GM12873 (cell line): Measurements from ENCODE around the gene PGM1.
A peak's percentile ranks its signal among the peaks of the same experiment; 100 is the strongest.

Experiments
- CTCF ChIP-seq: IDR thresholded peaks from 2 replicates; pipeline ENCODE4 v1.5.1; 2012; ENCODE audit warnings: low read depth, mild to moderate bottlenecking, moderate library complexity, low read length, control low read depth; ENCODE audit not compliant: insufficient read depth; ENCODE audit errors: missing control alignments

The PGM1 gene

DNA sequence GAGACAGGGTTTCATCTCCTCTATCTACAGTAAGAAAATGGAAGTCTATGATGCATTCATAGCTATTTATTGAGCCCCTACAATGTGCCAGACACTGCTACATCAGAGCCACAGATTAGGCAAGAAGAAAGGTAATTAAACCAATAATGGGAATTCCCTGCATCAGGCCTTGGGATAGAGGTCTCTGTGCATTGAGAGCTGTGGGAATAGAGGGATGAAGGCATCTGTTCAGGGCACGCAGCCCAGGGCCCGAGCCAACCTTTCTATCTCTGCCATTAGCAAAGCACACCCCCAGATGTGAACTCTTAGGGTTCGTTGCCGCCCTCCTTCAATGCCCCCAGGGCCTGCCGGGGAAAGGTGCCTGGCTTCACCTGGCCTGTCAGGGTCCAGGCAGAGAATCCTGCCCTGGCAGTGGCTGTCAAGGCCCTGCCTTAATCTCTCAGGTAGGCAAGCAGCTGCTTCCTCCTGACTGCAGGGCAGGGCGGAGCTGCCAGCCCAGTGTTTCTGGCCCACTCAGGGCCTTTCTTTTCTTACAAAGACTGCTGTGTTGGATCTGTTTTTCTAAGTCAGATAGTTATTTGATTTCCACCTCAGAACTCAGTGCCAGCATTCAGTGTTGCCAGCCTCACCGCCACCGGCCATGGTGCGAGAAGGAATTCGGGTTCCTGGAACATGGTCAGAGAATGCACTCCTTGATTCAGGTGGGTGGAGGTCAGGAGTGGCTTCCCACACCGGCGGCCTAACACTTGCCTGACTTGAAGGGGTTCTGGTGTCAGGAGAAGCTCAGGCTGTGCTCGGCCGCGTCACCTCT, 76.1 kb downstream of the PGM1 start:
- TF ChIP-seq CTCF, result no peak

- TF ChIP-seq CTCF, result no peak
Observed at GRCh38 chr1:63670164-63670563, 77.0 kb downstream of the PGM1 start.

- TF ChIP-seq CTCF, result no peak
Observed at GRCh38 chr1:63671514-63671913, 78.3 kb downstream of the PGM1 start.

GRCh38 chr1:63674238-63674864, 81.1 kb downstream of the PGM1 start:
- peak; percentile 61 for TF ChIP-seq CTCF

- TF ChIP-seq CTCF, result no peak
Observed at GRCh38 chr1:63674865-63675419, 81.7 kb downstream of the PGM1 start.

- no peak for TF ChIP-seq CTCF
Observed at GRCh38 chr1:63675420-63675931, 82.3 kb downstream of the PGM1 start.

- no peak for TF ChIP-seq CTCF
Observed at GRCh38 chr1:63677497-63677896, 84.3 kb downstream of the PGM1 start.
